ENCODE data around the gene ZNF823.

Gene ZNF823

GRCh38 chr19:11763611-11764010, 24.9 kb upstream of the ZNF823 start:
- DNase-seq (ENCODE audit: low read depth) = no peak
- H3K4me3 ChIP-seq (ENCODE audit: low read depth, low read length) = no peak overlapping the region
- no peak for TF ChIP-seq MAX (IDR thresholded peaks at IDR 0.05; ENCODE audit: low read depth, low read length)
- no peak for TF ChIP-seq CTCF (IDR thresholded peaks at IDR 0.05; ENCODE audit: low read depth, low read length)
- TF ChIP-seq POLR2A (IDR thresholded peaks at IDR 0.05; ENCODE audit: extremely low read depth, insufficient read length) = no peak
- no peak for TF ChIP-seq MYC (IDR thresholded peaks at IDR 0.05; ENCODE audit: low read depth, low read length)

- no peak overlapping the region for H3K4me3 ChIP-seq (ENCODE audit: low read depth, low read length)
- no peak for TF ChIP-seq MAX (IDR thresholded peaks at IDR 0.05; ENCODE audit: low read depth, low read length)
- no peak for TF ChIP-seq CTCF (IDR thresholded peaks at IDR 0.05; ENCODE audit: low read depth, low read length)
- TF ChIP-seq POLR2A (IDR thresholded peaks at IDR 0.05; ENCODE audit: extremely low read depth, insufficient read length) = no peak
- TF ChIP-seq MYC (IDR thresholded peaks at IDR 0.05; ENCODE audit: low read depth, low read length) = no peak
- no peak for DNase-seq (ENCODE audit: low read depth)
Measured at GRCh38 chr19:11763117-11763516, 24.4 kb upstream of the ZNF823 start.

- TF ChIP-seq MYC (IDR thresholded peaks at IDR 0.05; ENCODE audit: low read depth, low read length) (no peak), POLR2A (IDR thresholded peaks at IDR 0.05; ENCODE audit: extremely low read depth, insufficient read length) (no peak), MAX (IDR thresholded peaks at IDR 0.05; ENCODE audit: low read depth, low read length) (no peak), CTCF (IDR thresholded peaks at IDR 0.05; ENCODE audit: low read depth, low read length) (no peak)
- no peak overlapping the region for H3K4me3 ChIP-seq (ENCODE audit: low read depth, low read length)
- DNase-seq (ENCODE audit: low read depth) = no peak
Measured at GRCh38 chr19:11759805-11760204, 21.1 kb upstream of the ZNF823 start.

GRCh38 chr19:11756965-11757364, 18.2 kb upstream of the ZNF823 start:
- TF ChIP-seq POLR2A (IDR thresholded peaks at IDR 0.05; ENCODE audit: extremely low read depth, insufficient read length) = no peak
- no peak for TF ChIP-seq MAX (IDR thresholded peaks at IDR 0.05; ENCODE audit: low read depth, low read length)
- TF ChIP-seq CTCF (IDR thresholded peaks at IDR 0.05; ENCODE audit: low read depth, low read length) = no peak
- H3K4me3 ChIP-seq (ENCODE audit: low read depth, low read length) = no peak overlapping the region
- no peak for DNase-seq (ENCODE audit: low read depth)

GRCh38 chr19:11754663-11755062, 15.9 kb upstream of the ZNF823 start:
- DNase-seq (ENCODE audit: low read depth) = no peak
- no peak overlapping the region for H3K4me3 ChIP-seq (ENCODE audit: low read depth, low read length)
- no peak for TF ChIP-seq MYC (IDR thresholded peaks at IDR 0.05; ENCODE audit: low read depth, low read length)
- no peak for TF ChIP-seq CTCF (IDR thresholded peaks at IDR 0.05; ENCODE audit: low read depth, low read length)
- no peak for TF ChIP-seq POLR2A (IDR thresholded peaks at IDR 0.05; ENCODE audit: extremely low read depth, insufficient read length)
- TF ChIP-seq MAX (IDR thresholded peaks at IDR 0.05; ENCODE audit: low read depth, low read length) = no peak

GRCh38 chr19:11752244-11752736, 13.5 kb upstream of the ZNF823 start:
- no peak overlapping the region for H3K4me3 ChIP-seq (ENCODE audit: low read depth, low read length)
- TF ChIP-seq CTCF (IDR thresholded peaks at IDR 0.05; ENCODE audit: low read depth, low read length) (no peak), MAX (IDR thresholded peaks at IDR 0.05; ENCODE audit: low read depth, low read length) (no peak), POLR2A (IDR thresholded peaks at IDR 0.05; ENCODE audit: extremely low read depth, insufficient read length) (no peak)
- no peak for DNase-seq (ENCODE audit: low read depth)

Data from NB4 (cell line).